ENCODE measurements around the gene HSD17B2.

GRCh38 chr16:82094942-82095540 lies 60.0 kb downstream of the HSD17B2 start:
- TF ChIP-seq CTCF (conservative IDR thresholded peaks at IDR 0.05; ENCODE audit: low read depth, low read length) (no peak), RAD21 (IDR thresholded peaks at IDR 0.05; ENCODE audit: low read length) (no peak), POLR2A (IDR thresholded peaks at IDR 0.05; ENCODE audit: low read depth, low read length) (no peak)

All from IMR-90 (cell line).